ENCODE data around the gene F13A1.
"Not testable (repeated sequence)": the region's sequence is repeated elsewhere in the genome, so short reads cannot be mapped to it uniquely, and the experiment has no call there.

The F13A1 gene

DNA sequence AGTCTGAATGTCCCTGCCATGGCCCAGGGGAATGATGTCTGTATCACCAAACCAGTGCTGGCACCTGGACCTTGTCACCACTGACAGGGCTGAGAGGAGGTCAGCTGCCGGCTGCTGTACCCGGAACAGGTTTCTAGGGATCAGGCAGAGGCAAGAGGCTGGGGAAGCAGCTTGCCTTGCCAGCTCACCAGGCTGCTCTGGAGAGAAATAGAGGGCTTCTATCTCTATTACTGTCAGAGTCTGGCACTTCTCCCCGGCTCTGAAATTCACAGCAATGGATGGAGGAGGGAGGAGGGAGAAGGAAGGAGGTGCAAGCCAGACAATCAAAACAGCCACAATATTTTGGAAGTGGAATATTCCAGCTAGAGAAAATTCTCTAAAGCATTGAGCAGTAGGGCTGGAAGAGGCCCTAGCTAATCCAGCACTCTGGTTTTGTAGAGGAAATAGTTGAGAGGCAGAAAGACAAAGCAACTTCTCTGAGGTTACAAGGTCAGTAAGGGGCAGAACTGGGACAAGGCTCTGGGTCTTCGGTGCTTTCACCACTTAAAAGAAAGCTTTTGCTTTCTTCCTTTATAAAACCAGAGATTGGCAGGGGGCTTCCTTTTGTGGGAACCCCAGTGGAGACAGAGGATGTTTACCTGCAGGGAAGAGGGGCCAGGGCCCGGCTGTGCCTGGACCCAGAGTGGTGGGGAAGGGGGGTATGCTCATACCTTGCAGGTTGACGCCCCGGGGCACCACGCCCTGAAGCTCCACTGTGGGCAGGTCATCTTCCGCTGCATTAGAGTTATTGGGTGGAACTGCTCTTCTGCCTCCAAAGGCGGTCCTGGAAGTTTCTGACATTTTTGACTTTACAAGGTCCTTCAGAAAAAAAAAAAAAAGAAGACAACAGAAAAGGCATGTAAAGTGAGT, 2.4 kb downstream of the F13A1 start:
- DNase-seq, result no peak

DNA sequence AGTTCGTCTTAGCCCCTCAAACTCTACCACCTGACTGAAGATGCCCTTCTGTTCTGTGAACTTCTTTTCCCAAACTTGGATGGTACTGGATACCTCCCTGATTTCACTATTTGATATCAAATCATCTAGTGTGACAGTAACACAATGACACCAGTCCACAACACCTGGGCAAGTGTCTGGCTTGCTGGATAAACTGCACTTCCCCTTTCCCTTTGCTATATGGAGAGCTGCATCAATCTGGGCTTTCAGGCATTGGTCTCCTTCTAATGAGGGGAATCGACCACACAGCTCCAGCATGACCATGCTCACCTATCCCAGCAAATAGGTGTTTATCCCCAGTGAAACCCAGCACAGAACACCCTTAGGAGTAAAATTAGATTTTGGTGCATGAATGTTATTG, 3.1 kb downstream of the F13A1 start:
- no peak for DNase-seq

GRCh38 chr6:6315660-6316059, 4.8 kb downstream of the F13A1 start:
- no peak for DNase-seq

DNA sequence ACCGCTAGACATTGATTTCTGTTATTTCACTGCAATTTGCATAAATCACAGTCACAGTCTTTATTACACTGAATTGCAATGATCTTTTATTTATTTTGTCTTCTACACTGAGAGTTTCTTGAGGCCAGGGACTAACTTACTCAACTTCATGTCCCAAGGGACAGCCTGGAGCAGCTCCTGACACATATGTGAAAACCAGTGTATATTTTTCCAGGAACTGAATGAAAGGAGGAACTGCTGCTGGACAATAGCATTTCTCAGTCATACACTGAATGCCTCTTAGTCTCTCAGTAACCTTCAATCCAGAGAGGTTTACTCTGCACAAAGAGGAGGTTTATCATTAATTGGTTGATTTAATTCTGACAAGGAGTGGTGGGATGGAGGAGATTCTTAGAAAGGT, 5.9 kb downstream of the F13A1 start:
- DNase-seq, result no peak

GRCh38 chr6:6312901-6313441, 7.5 kb downstream of the F13A1 start:
- DNase-seq, result no peak

GRCh38 chr6:6305575-6305974, 14.9 kb downstream of the F13A1 start:
- DNase-seq, result no peak

- not testable (repeated sequence) for DNase-seq
Measured at GRCh38 chr6:6300383-6300782, 20.1 kb downstream of the F13A1 start.

- no peak for DNase-seq
Measured at GRCh38 chr6:6293317-6293716, 27.1 kb downstream of the F13A1 start.

- no peak for DNase-seq
Measured at GRCh38 chr6:6287415-6287814, 33.0 kb downstream of the F13A1 start.

GRCh38 chr6:6285679-6286078, 34.8 kb downstream of the F13A1 start:
- no peak for DNase-seq

DNA sequence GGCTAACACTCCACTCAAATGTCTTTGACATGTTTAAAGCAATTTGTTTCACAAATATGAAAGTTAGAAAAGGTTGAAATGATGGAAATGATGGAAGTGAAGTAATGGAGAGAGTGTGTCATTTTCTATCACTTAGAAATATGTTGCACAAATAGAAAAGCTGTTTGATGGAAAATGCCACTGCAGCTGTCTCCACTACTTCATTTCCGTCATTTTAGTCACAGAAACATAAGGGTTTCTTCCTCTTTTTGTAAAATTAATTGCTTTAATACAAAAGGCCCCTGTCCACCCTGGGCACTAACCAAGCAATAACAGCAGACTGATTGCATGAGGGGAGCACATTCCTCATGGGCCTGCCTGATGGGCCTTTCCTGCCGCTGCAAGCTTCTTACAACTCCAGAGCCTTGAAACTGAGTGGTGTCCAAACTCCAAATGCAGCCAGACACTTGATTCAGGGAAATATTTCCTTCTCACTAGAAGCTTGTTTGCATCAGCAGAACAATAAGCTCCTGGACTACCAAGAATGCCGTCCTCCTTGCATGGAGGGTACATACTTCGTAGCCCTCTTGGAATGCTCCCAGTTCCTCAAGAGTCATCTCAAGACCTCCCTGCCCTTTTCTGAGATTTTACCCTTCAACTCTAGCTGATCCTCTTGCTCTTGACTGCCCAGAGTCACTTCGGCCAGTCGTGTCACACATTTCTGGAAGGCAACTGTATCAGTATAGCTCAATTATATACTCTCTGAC, 36.1 kb downstream of the F13A1 start:
- DNase-seq, result no peak

DNA sequence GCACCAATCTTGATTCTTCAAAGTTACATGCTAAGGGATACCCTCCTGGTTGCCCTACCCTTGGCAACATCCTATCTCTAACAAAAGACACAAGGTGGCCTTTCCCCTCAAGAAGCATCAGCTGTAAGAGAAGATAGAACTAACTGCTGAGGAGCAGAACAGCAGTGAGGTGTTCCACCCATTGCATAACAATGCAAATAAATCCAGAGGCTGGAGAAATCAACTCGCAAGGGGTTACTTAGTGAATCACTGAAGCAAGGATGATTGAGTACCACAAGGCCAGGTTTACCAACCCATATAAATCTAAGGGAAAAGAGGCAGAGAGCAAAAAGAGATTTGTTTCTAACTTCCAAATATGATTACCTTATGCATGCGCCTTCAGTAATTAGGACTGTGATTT, 36.7 kb downstream of the F13A1 start:
- no peak for DNase-seq

DNA sequence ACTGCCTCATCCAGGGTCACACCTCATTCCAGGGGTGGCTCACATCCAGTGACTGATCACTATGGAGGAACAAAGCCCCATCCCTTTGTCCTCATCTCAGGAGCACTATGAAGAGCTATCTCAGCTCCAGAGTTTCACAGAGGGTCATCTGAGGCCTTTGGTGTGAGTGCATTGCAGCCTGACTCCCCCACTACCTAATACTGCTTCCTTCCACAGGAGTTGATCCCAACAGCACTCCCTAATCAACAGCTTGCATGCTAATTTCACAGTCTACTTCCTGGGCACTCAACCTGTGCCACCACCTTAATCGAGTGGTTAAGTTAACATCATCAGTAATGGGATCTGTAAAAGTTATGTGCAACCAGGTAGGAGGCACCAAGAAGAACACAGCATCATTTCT, 37.7 kb downstream of the F13A1 start:
- DNase-seq, result no peak

GRCh38 chr6:6277413-6277812, 43.0 kb downstream of the F13A1 start:
- DNase-seq, result no peak

DNA sequence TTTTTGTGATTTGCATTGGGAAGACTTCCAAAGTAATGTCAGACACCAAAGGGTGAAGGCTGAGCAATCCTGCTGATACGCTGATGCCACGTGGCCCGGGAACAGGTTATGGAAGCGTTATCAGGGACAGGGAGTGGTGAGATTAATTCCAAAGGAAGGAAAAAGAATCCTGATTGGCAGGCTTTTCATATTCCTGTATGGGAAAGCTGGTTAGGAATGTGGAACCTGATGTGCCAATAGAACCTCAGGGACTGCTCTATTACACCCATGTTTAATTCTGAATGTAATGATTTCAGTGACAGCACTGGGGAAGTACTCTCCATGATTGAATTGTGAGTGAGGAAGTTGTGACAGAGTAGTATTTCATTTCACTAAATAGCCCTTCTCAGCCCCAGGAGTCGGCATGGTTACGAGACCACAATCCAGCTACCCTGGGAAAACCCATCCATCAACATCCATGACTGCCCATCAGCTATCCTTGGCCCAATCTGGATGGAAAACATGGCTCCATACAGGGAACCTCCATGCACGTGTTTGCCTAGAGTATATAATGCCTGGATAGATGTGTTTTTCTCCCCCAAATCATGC, 49.4 kb downstream of the F13A1 start:
- no peak for DNase-seq

- no peak for DNase-seq
Measured at GRCh38 chr6:6260196-6260722, 60.2 kb downstream of the F13A1 start.

- no peak for DNase-seq
Measured at GRCh38 chr6:6256886-6257285, 63.6 kb downstream of the F13A1 start.

- no peak for DNase-seq
Measured at GRCh38 chr6:6256259-6256658, 64.2 kb downstream of the F13A1 start.

GRCh38 chr6:6251555-6252280, 68.7 kb downstream of the F13A1 start:
- DNase-seq, result no peak

- no peak for DNase-seq
Measured at GRCh38 chr6:6248651-6249050, 71.8 kb downstream of the F13A1 start.

DNA sequence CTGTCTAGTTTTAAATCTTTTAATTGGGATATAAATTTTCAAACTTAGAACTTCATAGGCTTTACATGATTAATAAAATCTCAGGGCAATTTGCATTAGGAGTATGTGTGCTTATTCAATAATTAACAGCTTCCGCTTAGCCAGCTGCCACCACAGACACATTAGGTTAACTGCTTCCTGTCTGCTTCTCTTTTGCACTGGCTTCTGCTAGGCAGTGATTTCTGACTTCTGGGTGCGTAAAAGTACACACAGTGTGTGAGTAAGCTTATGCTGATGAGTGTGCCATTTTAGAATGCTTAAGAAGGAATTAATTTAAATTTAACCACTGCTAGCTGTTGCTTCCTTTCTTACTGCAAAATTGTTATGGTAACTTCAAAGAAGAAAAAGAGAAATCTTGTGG, 73.9 kb downstream of the F13A1 start:
- no peak for DNase-seq

DNA sequence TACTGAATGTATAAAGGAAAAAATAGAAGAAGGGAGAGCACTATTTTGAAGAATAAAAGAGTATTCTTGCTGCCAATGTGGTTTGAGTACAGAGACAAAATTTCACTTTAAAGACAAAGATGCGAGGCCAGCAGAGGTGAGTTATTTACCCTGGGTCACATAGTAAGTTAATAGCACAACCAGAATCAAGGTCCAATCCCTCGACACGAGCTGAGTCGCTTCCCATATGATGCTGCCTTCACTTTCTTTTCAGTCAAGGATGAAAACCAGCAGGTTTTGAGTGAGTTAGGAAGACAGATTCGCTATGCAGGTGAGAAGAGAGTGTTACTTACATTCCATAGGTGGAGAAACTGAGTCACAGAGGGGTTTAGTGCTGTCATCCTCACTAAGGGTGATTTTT, 75.8 kb downstream of the F13A1 start:
- DNase-seq, result no peak

- no peak for DNase-seq
Measured at GRCh38 chr6:6243846-6244245, 76.6 kb downstream of the F13A1 start.
